GM19238 (cell line): Measurements from ENCODE around the gene RETREG3.

Experiments
- DNase-seq: peaks from one replicate; pipeline ENCODE4 v3.0.0; 2011; ENCODE audit warnings: low spot score; ENCODE audit not compliant: insufficient read length

Gene RETREG3

DNA sequence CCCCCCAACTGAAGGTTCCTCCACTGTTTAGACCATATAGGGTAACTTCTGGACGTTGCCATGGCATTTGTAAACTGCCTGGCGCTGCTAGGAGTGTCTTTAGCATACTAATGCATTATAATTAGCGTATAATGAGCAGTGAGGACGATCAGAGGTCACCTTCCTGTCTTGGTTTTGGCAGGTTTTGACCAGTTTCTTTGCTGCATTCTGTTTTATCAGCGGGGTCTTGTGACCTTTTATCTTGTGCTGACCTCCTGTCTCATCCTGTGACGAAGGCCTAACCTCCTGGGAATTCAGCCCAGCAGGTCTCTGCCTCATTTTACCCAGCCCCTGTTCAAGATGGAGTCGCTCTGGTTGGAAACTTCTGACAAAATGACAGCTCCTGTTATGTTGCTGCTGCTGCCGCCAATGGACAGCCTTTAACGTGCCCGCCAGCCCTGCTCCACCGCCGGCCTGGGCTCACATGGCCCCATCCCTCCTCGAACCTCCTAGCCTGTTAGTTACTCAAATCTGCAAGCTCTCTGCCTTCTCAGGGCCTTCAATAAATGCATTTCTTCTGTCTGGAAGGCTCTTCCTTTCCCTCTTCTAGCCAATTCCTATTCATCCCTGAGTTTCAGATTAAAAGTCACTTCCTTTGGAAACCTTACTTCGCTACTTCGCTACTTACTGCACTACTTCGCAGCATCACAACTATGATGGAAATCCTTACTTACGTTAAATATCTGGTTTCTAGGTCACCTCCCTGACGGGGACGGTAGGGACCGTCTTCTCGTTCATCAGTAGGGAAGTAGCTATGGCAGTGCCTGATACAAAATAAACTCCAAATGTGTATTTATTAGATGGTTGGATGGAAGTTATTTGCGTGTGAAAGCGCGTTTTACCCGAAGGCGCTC, 73.8 kb downstream of the RETREG3 start:
- DNase-seq: no peak

DNA sequence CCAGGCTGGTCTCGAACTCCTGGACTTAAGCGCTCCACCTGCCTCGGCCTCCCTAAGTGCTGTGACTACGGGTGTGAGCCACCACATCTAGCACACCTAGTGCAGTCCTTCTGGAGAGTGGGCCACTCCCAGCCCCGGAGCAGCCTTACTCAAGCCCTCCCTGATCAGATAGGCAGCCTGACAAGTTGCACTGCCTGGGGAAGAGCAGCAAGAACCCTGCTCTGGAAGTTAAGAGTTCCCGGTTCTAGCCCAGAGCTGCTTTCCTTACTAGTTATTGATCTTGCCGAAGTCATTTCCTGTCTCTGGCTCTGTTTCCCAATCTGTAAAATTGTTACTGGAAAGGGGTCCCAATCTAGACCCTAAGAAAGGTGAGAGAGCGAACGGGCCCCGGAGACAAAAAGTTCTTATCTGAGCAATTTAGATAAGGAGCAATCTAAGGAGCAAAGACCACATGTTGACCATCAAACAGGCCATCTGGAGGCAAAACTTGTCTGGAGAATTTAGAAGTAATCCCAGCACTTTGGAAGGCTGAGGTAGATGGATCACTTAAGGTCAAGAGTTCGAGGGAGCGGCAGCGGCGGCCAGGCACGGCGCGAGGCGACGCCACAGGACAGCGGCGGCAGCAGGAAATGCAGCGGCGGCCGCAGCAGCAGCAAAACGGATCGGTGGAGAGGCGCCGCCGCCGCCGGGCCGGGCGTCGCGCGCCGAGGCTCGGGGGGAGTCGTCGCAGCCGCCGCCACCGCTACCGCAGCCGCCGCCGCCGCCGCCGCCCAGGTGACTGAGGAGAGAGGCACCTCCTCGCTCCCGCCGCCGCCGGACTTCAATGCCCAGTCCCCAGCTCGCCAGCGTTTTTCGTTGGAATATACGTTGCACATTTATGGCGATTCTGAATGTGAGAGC, 77.5 kb downstream of the RETREG3 start:
- peak; percentile 36 for DNase-seq

DNA sequence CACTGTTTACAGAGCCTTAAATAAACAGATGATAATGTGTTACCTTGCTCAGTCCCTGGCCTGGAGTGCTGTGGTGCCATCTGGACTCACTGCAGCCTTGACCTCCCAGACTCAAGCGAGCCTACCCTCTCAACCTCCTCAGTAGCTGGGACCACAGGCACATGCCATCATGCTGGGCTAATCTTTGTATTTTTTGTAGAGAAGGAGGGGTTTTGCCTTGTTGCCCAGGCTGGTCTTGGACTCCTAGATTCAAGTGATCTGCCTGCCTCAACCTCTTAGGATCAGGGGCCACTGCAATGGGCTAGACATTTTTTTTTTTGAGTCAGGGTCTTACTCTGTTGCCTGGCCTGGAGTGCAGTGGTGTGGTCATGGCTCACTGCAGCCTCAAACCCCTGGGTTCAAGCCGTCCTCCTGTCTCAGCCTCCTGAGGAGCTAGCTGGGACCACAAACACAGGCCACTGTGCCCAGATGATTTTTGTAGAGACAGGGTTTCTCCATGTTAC, 78.2 kb downstream of the RETREG3 start:
- no peak for DNase-seq
